Anterior cingulate cortex (tissue), 58 donors: Measurements from ENCODE around the gene OR51E1.

Experiments used
- DNase-seq, 58 donors: peaks; one replicate each; lab custom pipeline; 2025; lab: John Stamatoyannopoulos, UW

The OR51E1 gene

GRCh38 chr11:4704054-4704789 is 60.4 kb downstream of the OR51E1 start, which contains the start of gene MMP26:
Gene MMP26, plus strand, starts transcription at chr11:4704784.
- DNase-seq, result no peak

GRCh38 chr11:4704790-4705334 is 61.1 kb downstream of the OR51E1 start:
- no peak for DNase-seq
